ENCODE measurements around the gene NELL1.

DNA sequence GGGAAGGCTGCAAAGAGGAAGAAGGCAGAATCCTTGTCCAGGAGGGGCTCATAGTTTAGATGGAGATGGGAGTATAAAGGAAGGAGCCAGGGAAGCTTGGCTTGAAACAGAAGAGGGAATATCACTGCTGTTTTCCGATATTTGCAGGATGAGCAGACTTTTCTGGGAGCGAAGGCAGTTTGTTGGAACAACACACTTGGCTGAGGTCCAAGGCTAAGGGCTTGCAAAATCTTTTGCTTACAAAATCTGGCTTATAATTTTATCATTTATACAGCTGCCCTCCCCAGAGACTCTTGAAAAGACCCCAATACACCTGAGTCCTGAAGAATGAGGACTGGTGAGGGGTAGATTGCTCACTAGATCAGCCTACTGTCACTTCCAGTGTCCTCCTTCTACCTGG, 174.8 kb downstream of the NELL1 start:
- TF ChIP-seq, protein P1, sequence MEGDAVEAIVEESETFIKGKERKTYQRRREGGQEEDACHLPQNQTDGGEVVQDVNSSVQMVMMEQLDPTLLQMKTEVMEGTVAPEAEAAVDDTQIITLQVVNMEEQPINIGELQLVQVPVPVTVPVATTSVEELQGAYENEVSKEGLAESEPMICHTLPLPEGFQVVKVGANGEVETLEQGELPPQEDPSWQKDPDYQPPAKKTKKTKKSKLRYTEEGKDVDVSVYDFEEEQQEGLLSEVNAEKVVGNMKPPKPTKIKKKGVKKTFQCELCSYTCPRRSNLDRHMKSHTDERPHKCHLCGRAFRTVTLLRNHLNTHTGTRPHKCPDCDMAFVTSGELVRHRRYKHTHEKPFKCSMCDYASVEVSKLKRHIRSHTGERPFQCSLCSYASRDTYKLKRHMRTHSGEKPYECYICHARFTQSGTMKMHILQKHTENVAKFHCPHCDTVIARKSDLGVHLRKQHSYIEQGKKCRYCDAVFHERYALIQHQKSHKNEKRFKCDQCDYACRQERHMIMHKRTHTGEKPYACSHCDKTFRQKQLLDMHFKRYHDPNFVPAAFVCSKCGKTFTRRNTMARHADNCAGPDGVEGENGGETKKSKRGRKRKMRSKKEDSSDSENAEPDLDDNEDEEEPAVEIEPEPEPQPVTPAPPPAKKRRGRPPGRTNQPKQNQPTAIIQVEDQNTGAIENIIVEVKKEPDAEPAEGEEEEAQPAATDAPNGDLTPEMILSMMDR (IDR thresholded peaks at IDR 0.05; ENCODE audit: borderline replicate concordance, extremely low read depth, low read length, poor library complexity, severe bottlenecking): no peak
- TF ChIP-seq EZH2 (IDR thresholded peaks at IDR 0.05; ENCODE audit: borderline replicate concordance, low read depth, low read length, severe bottlenecking): no peak
